ENCODE results near the gene IL1RAPL1. TPM values are rescaled to one million over a fixed set of nuclear protein-coding genes. Genes with fewer than 3 reads are reported as not detected.

IL1RAPL1 gene
- total and polyA plus RNA-seq, 2 donors (not counting 3 experiments of a cell fraction or from before 2014, with no cell fraction given): 0.79 to 1.3 TPM

- no peaks in the 10 kb centered on the region for H4K20me1 ChIP-seq (replicated peaks; ENCODE audit: control insufficient read depth, extremely low read depth, insufficient read depth, low read length)
- H3K9me1 ChIP-seq (replicated peaks; ENCODE audit: control insufficient read depth, extremely low read depth, insufficient read depth, low read length): no peaks in the 10 kb centered on the region
- FAIRE-seq (no peak), DNase-seq (ENCODE audit: low read depth, low spot score) (no peak)
- ChIA-PET CTCF (no interaction called here), POLR2A (no interaction called here)
- H3K4me1 ChIP-seq (ENCODE audit: control insufficient read depth, extremely low read depth, insufficient read depth, low read length): no peaks in the 10 kb centered on the region
- H3K79me2 ChIP-seq (ENCODE audit: control insufficient read depth, insufficient read depth, low read length): no peaks in the 10 kb centered on the region
- H2AFZ ChIP-seq (ENCODE audit: low read depth, low read length): no peak overlapping the region
- dilution Hi-C loops (cut with MboI; ENCODE audit: extremely low pct_ligation_motif_present, low sequenced_read_pairs) (no loop called here), intact Hi-C loops (cut with micrococcal nuclease) (no loop called here)
- no peak overlapping the region for H3K4me3 ChIP-seq (replicated peaks in 1 of 3; ENCODE audit: insufficient read depth in 1 of 3, low read depth in 1 of 3, low read length in 3 of 3)
- no TSS peak for BruUV-seq (replicated peaks)
- H3K36me3 ChIP-seq (ENCODE audit: control insufficient read depth in 2 of 2, extremely low read depth in 1 of 2, insufficient read depth in 2 of 2, low read length in 2 of 2): no peaks in the 10 kb centered on the region
- H3K27me3 ChIP-seq (ENCODE audit: control insufficient read depth in 2 of 2, insufficient read depth in 2 of 2, low read length in 2 of 2): no peaks in the 10 kb centered on the region
- no peak for TF ChIP-seq MAX (IDR thresholded peaks at IDR 0.05; ENCODE audit: insufficient read depth, insufficient read length)
- no peak for TF ChIP-seq CTCF (IDR thresholded peaks at IDR 0.05; ENCODE audit: extremely low read depth in 1 of 2, insufficient read depth in 1 of 2, low read depth in 1 of 2, low read length in 2 of 2)
- no peak for TF ChIP-seq EZH2 (IDR thresholded peaks at IDR 0.05; ENCODE audit: borderline replicate concordance, low read depth, low read length, severe bottlenecking)
- no peak for TF ChIP-seq GATA2 (IDR thresholded peaks at IDR 0.05; ENCODE audit: insufficient read depth, insufficient read length, low read depth, low read length)
- TF ChIP-seq FOS (IDR thresholded peaks at IDR 0.05; ENCODE audit: borderline replicate concordance, insufficient read depth, low read length): no peak
- TF ChIP-seq POLR2AphosphoS5 (IDR thresholded peaks at IDR 0.05; ENCODE audit: insufficient read depth, low read depth, low read length): no peak
- TF ChIP-seq POLR2A (IDR thresholded peaks at IDR 0.05; ENCODE audit: low read depth, low read length): no peak
- TF ChIP-seq JUN (IDR thresholded peaks at IDR 0.05; ENCODE audit: borderline replicate concordance, insufficient read depth, insufficient read length, low read depth): no peak
- TF ChIP-seq MYC (IDR thresholded peaks at IDR 0.05; ENCODE audit: low read depth, low read length): no peak
- H3K27ac ChIP-seq (ENCODE audit: insufficient read depth, low read depth, low read length): no peak overlapping the region
- no peak overlapping the region for H3K4me2 ChIP-seq (ENCODE audit: insufficient read depth, low read length)
- no peaks in the 10 kb centered on the region for H3K9me3 ChIP-seq (replicated peaks; ENCODE audit: control insufficient read depth, insufficient read depth, low read length)
- H3K9ac ChIP-seq (replicated peaks; ENCODE audit: extremely low read depth, insufficient read depth, low read length): no peak overlapping the region
These were observed 1282.6 kb downstream of the IL1RAPL1 start for GRCh38 chrX:29869837-29870236.

Measured in endothelial cell of umbilical vein (primary cell).